Loucy (cell line): ENCODE data around the gene QPCT.

Experiments used
- H2AFZ ChIP-seq: fragments of 200-600 bp; sonication (generic); 2 replicates; pipeline ENCODE4 v1.6.0; 2016; ENCODE audit warnings: antibody characterized with exemption, mild to moderate bottlenecking, low read length, moderate library complexity
- H3F3A ChIP-seq: fragments of 200-600 bp; 2 replicates; pipeline ENCODE4 v1.6.0; 2016; ENCODE audit warnings: antibody characterized with exemption, low read depth, mild to moderate bottlenecking
- H3K27me3 ChIP-seq: fragments of 200-600 bp; sonication (generic); 2 replicates; pipeline ENCODE4 v1.6.1; 2014; ENCODE audit warnings: low read length, mild to moderate bottlenecking; ENCODE audit not compliant: insufficient read depth, poor library complexity, severe bottlenecking
- H3K36me3 ChIP-seq: fragments of 200-600 bp; sonication (generic); 2 replicates; pipeline ENCODE4 v1.6.1; 2016; ENCODE audit warnings: low read length; ENCODE audit not compliant: insufficient read depth
- H3K4me1 ChIP-seq: fragments of 200-600 bp; sonication (generic); 2 replicates; pipeline ENCODE4 v1.5.1; 2014; ENCODE audit warnings: low read length, mild to moderate bottlenecking; ENCODE audit not compliant: insufficient read depth, poor library complexity, severe bottlenecking
- H3K4me2 ChIP-seq: fragments of 200-600 bp; sonication (generic); 2 replicates; pipeline ENCODE4 v1.6.0; 2014; ENCODE audit warnings: antibody characterized with exemption, low read length, low read depth, mild to moderate bottlenecking; ENCODE audit not compliant: poor library complexity, severe bottlenecking
- H3K4me3 ChIP-seq: fragments of 200-600 bp; sonication (generic); 2 replicates; pipeline ENCODE4 v1.5.1; 2014; ENCODE audit warnings: low read length, mild to moderate bottlenecking, mixed read lengths; ENCODE audit not compliant: poor library complexity, severe bottlenecking
- H3K79me2 ChIP-seq: fragments of 200-600 bp; sonication (generic); 2 replicates; pipeline ENCODE4 v1.6.1; 2014; ENCODE audit warnings: low read length; ENCODE audit not compliant: insufficient read depth
- H3K9ac ChIP-seq: fragments of 200-600 bp; sonication (generic); 2 replicates; pipeline ENCODE4 v1.6.0; 2014; ENCODE audit warnings: mild to moderate bottlenecking, low read depth, low read length, moderate library complexity; ENCODE audit not compliant: poor library complexity, severe bottlenecking
- H3K9me2 ChIP-seq: fragments of 200-600 bp; sonication (generic); replicated peaks from 2 replicates; pipeline ENCODE4 v1.6.1; 2016; ENCODE audit warnings: low read depth, low read length, mixed read lengths
- H3K9me3 ChIP-seq: fragments of 200-600 bp; sonication (generic); 2 replicates; pipeline ENCODE4 v1.6.1; 2014; ENCODE audit warnings: mild to moderate bottlenecking, antibody characterized with exemption, low read length, low read depth; ENCODE audit not compliant: insufficient read depth
- H4K20me1 ChIP-seq: fragments of 200-600 bp; sonication (generic); 2 replicates; pipeline ENCODE4 v1.6.0; 2014; ENCODE audit warnings: antibody characterized with exemption, low read length, mild to moderate bottlenecking; ENCODE audit not compliant: insufficient read depth, poor library complexity, severe bottlenecking
- EZH2phosphoT487 ChIP-seq: fragments of 200-600 bp; IDR thresholded peaks from 2 replicates; pipeline ENCODE4 v1.6.1; 2018; ENCODE audit warnings: antibody characterized with exemption, mild to moderate bottlenecking, moderate library complexity, borderline replicate concordance
- TF ChIP-seq, protein P1 (sequence below): fragments of 200-600 bp; sonication (generic); conservative IDR thresholded peaks from 2 replicates; pipeline ENCODE4 v1.5.1; 2014; ENCODE audit warnings: mild to moderate bottlenecking, antibody characterized with exemption, low read length

The QPCT gene

DNA sequence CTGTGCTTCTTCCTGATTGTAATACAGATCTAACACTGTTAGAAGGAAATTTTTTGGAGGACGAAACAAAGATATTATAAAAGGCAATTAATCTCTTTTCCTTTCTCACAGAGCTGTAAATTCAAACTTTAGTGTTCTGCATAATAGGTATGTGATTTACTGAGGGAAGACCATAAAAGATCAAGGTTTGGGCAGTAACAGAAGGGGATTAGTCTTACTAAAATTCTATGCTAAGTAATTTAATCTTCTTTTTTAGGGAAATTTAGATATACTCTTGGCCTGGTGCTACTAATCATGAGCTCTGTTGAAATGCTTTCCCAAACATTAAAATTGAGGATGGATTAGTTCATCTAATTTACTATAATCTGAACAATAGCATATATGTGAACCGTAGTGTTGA, 8.8 kb upstream of the QPCT start:
- H3K9me2 ChIP-seq, result no peaks in the 10 kb centered on the region
- no peak overlapping the region for H2AFZ ChIP-seq
- no peak overlapping the region for H3K9ac ChIP-seq
- H4K20me1 ChIP-seq, result no peaks in the 10 kb centered on the region
- TF ChIP-seq EZH2phosphoT487, result no peak
- TF ChIP-seq, protein P1, sequence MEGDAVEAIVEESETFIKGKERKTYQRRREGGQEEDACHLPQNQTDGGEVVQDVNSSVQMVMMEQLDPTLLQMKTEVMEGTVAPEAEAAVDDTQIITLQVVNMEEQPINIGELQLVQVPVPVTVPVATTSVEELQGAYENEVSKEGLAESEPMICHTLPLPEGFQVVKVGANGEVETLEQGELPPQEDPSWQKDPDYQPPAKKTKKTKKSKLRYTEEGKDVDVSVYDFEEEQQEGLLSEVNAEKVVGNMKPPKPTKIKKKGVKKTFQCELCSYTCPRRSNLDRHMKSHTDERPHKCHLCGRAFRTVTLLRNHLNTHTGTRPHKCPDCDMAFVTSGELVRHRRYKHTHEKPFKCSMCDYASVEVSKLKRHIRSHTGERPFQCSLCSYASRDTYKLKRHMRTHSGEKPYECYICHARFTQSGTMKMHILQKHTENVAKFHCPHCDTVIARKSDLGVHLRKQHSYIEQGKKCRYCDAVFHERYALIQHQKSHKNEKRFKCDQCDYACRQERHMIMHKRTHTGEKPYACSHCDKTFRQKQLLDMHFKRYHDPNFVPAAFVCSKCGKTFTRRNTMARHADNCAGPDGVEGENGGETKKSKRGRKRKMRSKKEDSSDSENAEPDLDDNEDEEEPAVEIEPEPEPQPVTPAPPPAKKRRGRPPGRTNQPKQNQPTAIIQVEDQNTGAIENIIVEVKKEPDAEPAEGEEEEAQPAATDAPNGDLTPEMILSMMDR, result no peak
- no peak overlapping the region for H3K4me3 ChIP-seq
- no peaks in the 10 kb centered on the region for H3K4me1 ChIP-seq
- H3K4me2 ChIP-seq, result no peak overlapping the region
- no peaks in the 10 kb centered on the region for H3K36me3 ChIP-seq
- H3K79me2 ChIP-seq, result no peaks in the 10 kb centered on the region
- no peaks in the 10 kb centered on the region for H3K9me3 ChIP-seq
- no peaks in the 10 kb centered on the region for H3F3A ChIP-seq
- no peaks in the 10 kb centered on the region for H3K27me3 ChIP-seq

DNA sequence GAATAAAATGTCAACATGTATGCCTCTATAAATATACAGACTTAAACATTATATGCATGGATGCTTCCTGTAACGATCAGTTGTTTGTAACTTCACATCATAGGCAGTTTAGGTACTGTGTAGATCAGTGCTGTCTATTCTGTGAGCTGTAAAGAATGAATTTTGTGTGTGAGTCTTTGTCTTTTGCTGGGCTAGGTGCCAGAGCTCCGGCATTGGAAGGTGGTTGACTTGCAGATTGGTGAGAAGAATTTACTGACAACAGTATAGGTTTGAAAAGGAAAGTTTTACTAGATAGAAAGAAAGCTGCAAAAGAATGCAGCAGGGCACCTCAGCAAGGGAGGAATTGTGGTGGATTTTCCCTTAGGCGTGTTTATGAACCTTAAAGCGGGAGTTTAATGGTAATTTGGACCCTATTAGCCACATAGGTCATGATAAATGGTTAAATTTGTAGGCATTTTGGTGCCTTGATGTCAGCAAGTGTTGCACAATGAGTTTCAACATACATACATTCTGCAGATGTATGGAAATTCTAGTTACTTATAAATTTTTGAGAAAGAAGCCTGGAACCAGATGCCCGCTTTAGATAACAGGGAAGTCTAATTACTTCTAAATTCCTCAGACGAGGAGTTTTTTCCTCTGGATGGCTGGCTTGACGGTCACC, 6.7 kb upstream of the QPCT start:
- 0 out of 2 replicates have a peak overlapping the region, but pooled peaks have one; percentile 18 for H2AFZ ChIP-seq
- H3F3A ChIP-seq, result no peaks in the 10 kb centered on the region
- no peak overlapping the region for H3K4me3 ChIP-seq
- no peak for TF ChIP-seq EZH2phosphoT487
- TF ChIP-seq, protein P1, result no peak
- H3K4me2 ChIP-seq, result no peak overlapping the region
- no peaks in the 10 kb centered on the region for H3K9me3 ChIP-seq
- no peaks in the 10 kb centered on the region for H3K4me1 ChIP-seq
- H3K9me2 ChIP-seq, result no peaks in the 10 kb centered on the region
- H4K20me1 ChIP-seq, result no peaks in the 10 kb centered on the region
- no peak overlapping the region for H3K9ac ChIP-seq
- H3K79me2 ChIP-seq, result no peaks in the 10 kb centered on the region
- H3K27me3 ChIP-seq, result no peaks in the 10 kb centered on the region
- H3K36me3 ChIP-seq, result no peaks in the 10 kb centered on the region

DNA sequence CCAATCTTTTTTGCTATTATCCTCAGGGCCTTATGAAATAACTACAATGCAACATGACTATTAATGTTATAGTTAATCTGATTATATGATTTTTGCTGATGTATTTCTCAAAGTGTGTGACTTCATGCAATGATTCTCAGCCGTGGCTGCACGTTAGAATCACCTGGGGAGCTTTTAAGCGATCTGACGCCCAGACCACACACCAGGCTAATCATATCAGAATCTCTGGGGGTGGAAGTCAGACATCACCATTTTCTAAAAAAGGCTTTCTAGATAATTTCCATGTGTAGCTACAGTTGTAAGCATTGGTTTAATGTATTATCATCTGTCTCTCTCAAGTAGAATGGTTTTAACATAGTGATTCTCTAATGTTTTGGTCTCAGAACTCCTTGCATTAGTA, 5.5 kb upstream of the QPCT start:
- H3K4me1 ChIP-seq, result peaks cover 12% of the 10 kb centered on the region
- H3K9me3 ChIP-seq, result no peaks in the 10 kb centered on the region
- H2AFZ ChIP-seq, result no peak overlapping the region
- H3K27me3 ChIP-seq, result no peaks in the 10 kb centered on the region
- no peaks in the 10 kb centered on the region for H3F3A ChIP-seq
- H3K4me3 ChIP-seq, result no peak overlapping the region
- no peaks in the 10 kb centered on the region for H3K9me2 ChIP-seq
- H3K4me2 ChIP-seq, result no peak overlapping the region
- H3K79me2 ChIP-seq, result no peaks in the 10 kb centered on the region
- no peaks in the 10 kb centered on the region for H3K36me3 ChIP-seq
- TF ChIP-seq EZH2phosphoT487, result no peak
- TF ChIP-seq, protein P1, result no peak
- H3K9ac ChIP-seq, result no peak overlapping the region
- no peaks in the 10 kb centered on the region for H4K20me1 ChIP-seq
